Gastroesophageal sphincter (tissue), 4 donors: Measurements from ENCODE around the gene HIRA. TPM values are rescaled to one million over a fixed set of nuclear protein-coding genes. Genes with fewer than 3 reads are reported as not detected.
A peak's percentile ranks its signal among the peaks of the same experiment; 100 is the strongest.

Source experiments
- ATAC-seq: fragments of 150-250 bp; one replicate; pipeline ENCODE4 v1.9.1; 2016; ENCODE audit warnings: mild to moderate bottlenecking, moderate library complexity
- H3K27ac ChIP-seq, 4 donors: fragments of 200-600 bp; sonication (generic) in 3 of 4; 1 replicate in 3 of 4; 2 replicates in 1 of 4; pipeline ENCODE4 v1.5.1; 2016 to 2019
- H3K27me3 ChIP-seq: fragments of 200-600 bp; sonication (generic); one replicate; pipeline ENCODE4 v1.5.1; 2019
- H3K36me3 ChIP-seq, 2 donors: fragments of 200-600 bp; sonication (generic); one replicate each; pipeline ENCODE4 v1.5.1; 2019; ENCODE audit warnings: control low read depth in 1 of 2
- H3K4me1 ChIP-seq, 3 donors: fragments of 200-600 bp; sonication (generic); 1 replicate in 2 of 3; 2 replicates in 1 of 3; pipeline ENCODE4 v1.5.1; 2016 to 2019; ENCODE audit warnings: control low read depth in 2 of 3
- H3K4me3 ChIP-seq, 2 donors: fragments of 200-600 bp; sonication (generic); one replicate each; pipeline ENCODE4 v1.5.1; 2019; ENCODE audit warnings: mild to moderate bottlenecking in 1 of 2, moderate library complexity in 1 of 2
- H3K9me3 ChIP-seq, 3 donors: fragments of 200-600 bp; sonication (generic); one replicate each; pipeline ENCODE4 v1.5.1; 2017 to 2019; ENCODE audit warnings: control low read depth in 2 of 3
- CTCF ChIP-seq, 4 experiments: fragments of 200-600 bp in 2 of 4; fragments of 450-650 bp in 2 of 4; sonication (generic) in 1 of 4; IDR thresholded peaks; one replicate each; pipeline ENCODE4 v1.5.1; 2017 to 2019; ENCODE audit warnings: antibody characterized with exemption in 4 of 4, mild to moderate bottlenecking in 2 of 4, moderate library complexity in 2 of 4
- EP300 ChIP-seq: sonication (generic); formaldehyde crosslinking; IDR thresholded peaks from one replicate; pipeline ENCODE4 v1.6.1; 2017; ENCODE audit warnings: antibody characterized with exemption, mild to moderate bottlenecking
- POLR2A ChIP-seq, 2 donors: fragments of 450-650 bp; IDR thresholded peaks; one replicate each; pipeline ENCODE4 v1.6.1; 2017; ENCODE audit warnings: antibody characterized with exemption in 2 of 2, mild to moderate bottlenecking in 2 of 2, moderate library complexity in 1 of 2
- POLR2AphosphoS5 ChIP-seq: sonication (generic); formaldehyde crosslinking; IDR thresholded peaks from one replicate; pipeline ENCODE4 v1.6.1; 2017; ENCODE audit warnings: antibody characterized with exemption
- WGBS, 2 donors: methylation state at CpG; one replicate each; pipeline ENCODE4 v1.1.5; 2018; ENCODE audit warnings: low coverage in 1 of 2; 5-methylcytosine and 5-hydroxymethylcytosine counted together
- total RNA-seq, 4 donors: library from RNA; depleted of rRNA; stranded (reverse); fragments of >200 nt; gene quantifications; one replicate each; pipeline ENCODE4 v1.1.0, GENCODE V29; 2016

The HIRA gene
- total RNA-seq, 4 donors from 2014 or later = 20.5 to 35.6 (median 26.0) TPM

GRCh38 chr22:19291218-19291579 lies 140.3 kb downstream of the HIRA start:
- TF ChIP-seq POLR2AphosphoS5 (no peak), EP300 (no peak), CTCF (IDR thresholded peaks at IDR 0.05) (peak in 1 of 4 experiments; percentile 22)
- Histone ChIP-seq H3K4me1 (peaks cover 0 to 29% (median 11%) of the 10 kb centered on the region in 3 donors), H3K36me3 (no peaks in the 10 kb centered on the region), H3K27ac (peak overlapping the region; percentile 54 to 90 (median 86)), H3K9me3 (no peaks in the 10 kb centered on the region), H3K27me3 (no peaks in the 10 kb centered on the region), H3K4me3 (peak overlapping the region; percentile 85 to 86)
- no CpG with 5 or more reads among the region's 41 CpGs for WGBS, 2 donors
- peak; percentile 57 for ATAC-seq

GRCh38 chr22:19290400-19291217 lies 140.9 kb downstream of the HIRA start:
- H3K36me3 ChIP-seq = no peaks in the 10 kb centered on the region
- ATAC-seq = no peak
- peaks cover 0 to 35% (median 16%) of the 10 kb centered on the region in 3 donors for H3K4me1 ChIP-seq
- H3K4me3 ChIP-seq = peak overlapping the region; percentile 85 to 86
- no peaks in the 10 kb centered on the region for H3K9me3 ChIP-seq
- WGBS, 2 donors = 19 to 30% methylated on average over 2 to 20 of the region's 27 CpGs
- peak overlapping the region in 3 of 4 donors; percentile 85 to 90 (median 86) for H3K27ac ChIP-seq
- no peaks in the 10 kb centered on the region for H3K27me3 ChIP-seq
- TF ChIP-seq POLR2A (IDR thresholded peaks at IDR 0.05) (no peak), EP300 (no peak), POLR2AphosphoS5 (no peak), CTCF (IDR thresholded peaks at IDR 0.05) (no peak)

GRCh38 chr22:19289475-19290161 lies 141.9 kb downstream of the HIRA start:
- no peak overlapping the region for H3K4me3 ChIP-seq
- H3K27ac ChIP-seq = no peak overlapping the region
- no peaks in the 10 kb centered on the region for H3K27me3 ChIP-seq
- H3K4me1 ChIP-seq = peaks cover 0 to 45% (median 17%) of the 10 kb centered on the region in 3 donors
- no peaks in the 10 kb centered on the region for H3K36me3 ChIP-seq
- no peaks in the 10 kb centered on the region for H3K9me3 ChIP-seq
- 81 to 90% methylated on average over 2 to 5 of the region's 5 CpGs for WGBS, 2 donors
- ATAC-seq = no peak
- TF ChIP-seq POLR2AphosphoS5 (no peak), CTCF (IDR thresholded peaks at IDR 0.05) (no peak), EP300 (no peak)

GRCh38 chr22:19287889-19288288 lies 143.6 kb downstream of the HIRA start:
- no peaks in the 10 kb centered on the region for H3K27me3 ChIP-seq
- H3K27ac ChIP-seq = no peak overlapping the region
- WGBS, 2 donors = 74 to 85% methylated on average over 4 of the region's 4 CpGs
- H3K9me3 ChIP-seq = no peaks in the 10 kb centered on the region
- no peak overlapping the region for H3K4me3 ChIP-seq
- H3K36me3 ChIP-seq = no peaks in the 10 kb centered on the region
- peaks cover 0 to 47% (median 17%) of the 10 kb centered on the region in 3 donors for H3K4me1 ChIP-seq
- TF ChIP-seq EP300 (no peak), POLR2A (IDR thresholded peaks at IDR 0.05) (no peak), CTCF (IDR thresholded peaks at IDR 0.05) (no peak), POLR2AphosphoS5 (no peak)
- no peak for ATAC-seq
